CD4-positive, alpha-beta T cell treated with Interleukin-12 subunit alpha and Interleukin-12 subunit beta, for 1 hour (primary cell): Measurements from ENCODE around the gene DNMT3L.
"Not testable (repeated sequence)": the region's sequence is repeated elsewhere in the genome, so short reads cannot be mapped to it uniquely, and the experiment has no call there.

Source experiments
- DNase-seq: peaks from one replicate; pipeline ENCODE4 v3.0.0-alpha.2; 2020

The DNMT3L gene

GRCh38 chr21:44261675-44262295, at the start of gene DNMT3L:
Gene DNMT3L, minus strand, starts transcription at chr21:44261897. Its CDS starts 638 bp downstream, at chr21:44261259.
- no peak for DNase-seq

DNA sequence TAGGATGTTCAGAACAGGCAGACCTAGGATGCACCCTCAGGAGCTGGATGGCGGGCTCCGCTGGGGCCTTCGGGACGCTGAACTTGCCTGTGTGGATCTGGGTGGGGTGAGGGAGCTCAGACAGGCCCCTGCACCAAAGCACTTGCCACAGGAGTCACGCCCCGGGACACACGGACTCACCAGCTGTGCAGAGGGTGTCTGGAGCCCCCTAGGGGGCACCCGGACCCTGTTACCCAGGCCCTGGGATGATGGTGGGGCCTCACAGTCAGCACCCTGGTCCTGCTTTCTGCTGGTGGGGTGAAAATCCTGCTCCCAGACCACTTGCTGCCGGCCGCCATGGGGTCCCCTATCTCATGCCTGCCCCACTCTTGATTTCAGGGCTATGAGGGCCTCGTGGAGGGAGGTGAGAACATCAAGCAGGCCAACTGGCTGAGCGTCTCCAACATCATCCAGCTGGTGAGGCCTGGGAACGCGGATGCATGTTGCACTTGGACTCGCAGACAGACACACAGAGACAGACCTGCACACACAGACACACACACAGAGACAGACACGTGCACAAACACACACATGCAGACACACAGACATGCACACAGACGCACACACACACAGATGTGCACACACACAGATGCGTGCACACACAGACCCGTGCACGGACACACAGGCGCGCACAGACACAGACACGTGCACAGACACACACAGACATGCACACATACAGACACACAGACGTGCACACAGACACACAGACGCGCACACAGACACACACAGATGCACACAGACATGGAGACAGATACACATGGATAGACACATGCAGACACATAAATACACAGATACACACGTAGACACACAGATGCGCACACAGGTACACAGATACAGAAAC, 49.2 kb upstream of the DNMT3L start:
- no peak for DNase-seq

- no peak for DNase-seq
Measured at GRCh38 chr21:44306936-44307704, 45.4 kb upstream of the DNMT3L start.

DNA sequence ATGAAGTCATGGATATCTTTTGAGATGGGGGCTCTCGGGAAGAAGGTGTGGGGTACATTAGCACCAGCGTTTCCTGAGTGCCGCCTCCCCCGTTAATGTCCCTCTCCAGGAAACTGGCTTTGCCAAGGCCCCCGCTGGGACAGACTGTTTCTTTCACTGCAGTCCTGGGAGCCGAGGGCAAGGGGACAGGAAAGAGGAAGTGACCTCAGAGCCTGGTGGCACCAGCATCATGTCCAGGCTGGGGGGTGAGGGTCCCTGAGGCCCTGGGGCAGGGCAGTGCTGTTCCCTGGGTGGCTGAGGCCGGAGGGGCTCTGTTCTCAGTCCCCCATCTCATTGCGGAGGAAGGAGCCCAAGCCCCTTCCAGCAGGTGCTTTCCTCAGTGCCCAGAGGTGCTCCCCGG, 44.0 kb upstream of the DNMT3L start:
- DNase-seq: no peak

GRCh38 chr21:44304877-44305293, 43.2 kb upstream of the DNMT3L start:
- peak; percentile 43 for DNase-seq

DNA sequence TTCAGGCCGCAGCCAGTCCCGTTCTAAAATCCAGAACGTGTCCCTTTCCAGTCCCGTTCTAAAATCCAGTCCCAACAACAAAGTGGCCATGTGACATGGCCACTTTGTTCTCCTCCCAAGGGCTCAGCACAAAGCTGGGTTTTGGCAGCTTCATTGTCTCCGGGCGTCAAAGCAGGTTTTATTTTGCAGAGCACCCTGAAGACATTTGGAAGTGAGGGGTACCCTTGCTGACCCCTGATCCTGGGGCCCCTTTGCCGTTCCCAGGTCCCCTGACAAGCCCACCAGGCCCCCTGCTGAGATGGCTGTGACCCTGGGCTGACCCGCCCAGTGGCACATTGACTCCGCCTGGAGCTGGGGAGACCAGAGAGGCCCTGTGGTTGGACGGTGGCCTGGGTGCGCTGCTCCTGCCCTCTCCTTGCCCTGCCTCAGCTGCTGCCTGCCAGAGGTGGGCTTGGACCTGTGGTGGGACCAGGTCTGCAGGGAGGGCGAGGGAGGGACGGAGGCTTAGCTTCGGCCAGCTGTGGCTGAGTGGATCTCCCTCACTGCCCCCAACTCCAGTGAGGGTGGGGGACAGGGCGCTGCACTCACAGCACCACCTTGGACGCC, 42.4 kb upstream of the DNMT3L start:
- DNase-seq: no peak

GRCh38 chr21:44303490-44303981, 41.8 kb upstream of the DNMT3L start:
- no peak for DNase-seq

DNA sequence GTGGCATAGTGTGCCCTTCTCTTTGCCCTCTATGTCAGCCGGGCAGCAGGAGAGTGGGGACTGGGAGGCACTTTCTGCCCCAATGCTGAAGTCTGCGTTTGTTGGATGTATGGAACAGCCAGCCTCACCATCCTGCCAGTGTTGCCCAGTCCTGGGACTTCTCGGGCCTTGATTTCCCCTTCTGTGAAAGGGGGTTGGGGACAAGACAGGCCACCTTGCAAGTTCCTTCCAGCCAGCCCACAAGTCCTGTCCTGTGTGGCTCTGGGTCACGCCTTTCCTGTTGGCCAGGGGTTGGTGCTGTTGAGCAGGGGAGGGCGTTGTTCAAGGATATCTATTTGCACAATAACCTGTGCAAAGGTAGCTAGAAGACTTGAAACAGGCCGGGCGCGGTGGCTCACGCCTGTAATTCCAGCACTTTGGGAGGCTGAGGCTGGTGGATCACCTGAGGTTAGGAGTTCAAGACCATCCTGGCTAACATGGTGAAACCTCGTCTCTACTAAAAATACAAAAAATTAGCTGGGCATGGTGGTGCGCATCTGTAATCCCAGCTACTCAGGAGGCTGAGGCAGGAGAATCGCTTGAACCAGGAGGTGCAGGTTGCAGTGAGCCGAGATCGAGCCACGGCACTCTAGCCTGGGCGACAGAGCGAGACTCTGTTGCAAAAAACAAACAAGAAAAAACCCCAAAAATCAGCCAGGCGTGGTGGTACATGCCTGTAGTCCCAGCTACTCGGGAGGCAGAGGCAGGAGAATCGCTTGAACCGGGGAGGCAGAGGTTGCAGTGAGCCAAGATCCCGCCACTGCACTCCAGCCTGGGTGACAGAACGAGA, 41.1 kb upstream of the DNMT3L start:
- DNase-seq: not testable (repeated sequence)

GRCh38 chr21:44301961-44302406, 40.3 kb upstream of the DNMT3L start:
- DNase-seq: no peak

GRCh38 chr21:44301141-44301540, 39.4 kb upstream of the DNMT3L start:
- no peak for DNase-seq

DNA sequence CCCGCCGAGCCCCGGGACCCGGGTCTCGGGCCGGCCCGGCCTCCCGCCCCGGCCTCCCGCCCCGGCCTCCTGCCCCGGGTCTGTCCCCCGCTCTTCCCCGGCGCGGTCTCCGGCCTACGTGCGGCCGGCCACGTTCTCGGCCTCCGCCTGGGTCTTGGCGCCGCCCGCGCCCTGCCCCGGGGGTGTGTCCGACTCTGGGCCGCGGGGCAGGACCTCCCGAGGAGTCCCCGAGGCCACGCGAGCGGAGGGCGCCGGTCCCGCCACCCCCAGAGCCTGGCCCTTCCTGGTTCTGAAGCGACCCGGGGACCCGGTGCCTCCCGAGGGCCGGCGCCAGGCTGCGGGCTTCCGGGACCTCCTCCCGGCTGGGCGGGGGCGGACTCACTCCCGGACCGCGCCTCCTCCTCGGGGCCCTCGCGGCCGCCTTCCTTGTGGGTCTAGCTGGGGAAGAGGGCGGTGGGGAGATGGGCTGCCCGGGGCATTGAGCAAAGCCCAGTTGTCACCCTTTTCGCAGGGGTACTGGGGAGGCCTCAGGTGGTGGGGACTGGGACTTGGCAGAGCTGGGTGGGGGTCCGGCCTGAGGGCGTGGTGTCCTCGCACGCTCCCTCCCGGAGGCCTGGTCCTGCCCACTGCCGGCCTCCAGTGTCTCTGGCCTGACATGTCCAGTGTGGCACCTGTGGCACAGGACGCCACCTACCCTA, 38.7 kb upstream of the DNMT3L start:
- DNase-seq: peak; percentile 64

- DNase-seq: peak; percentile 54
Measured at GRCh38 chr21:44299458-44300261, 38.0 kb upstream of the DNMT3L start, which contains the start of gene PFKL. Gene PFKL, plus strand, starts transcription at chr21:44300053. Its CDS starts 53 bp downstream, at chr21:44300106.

DNA sequence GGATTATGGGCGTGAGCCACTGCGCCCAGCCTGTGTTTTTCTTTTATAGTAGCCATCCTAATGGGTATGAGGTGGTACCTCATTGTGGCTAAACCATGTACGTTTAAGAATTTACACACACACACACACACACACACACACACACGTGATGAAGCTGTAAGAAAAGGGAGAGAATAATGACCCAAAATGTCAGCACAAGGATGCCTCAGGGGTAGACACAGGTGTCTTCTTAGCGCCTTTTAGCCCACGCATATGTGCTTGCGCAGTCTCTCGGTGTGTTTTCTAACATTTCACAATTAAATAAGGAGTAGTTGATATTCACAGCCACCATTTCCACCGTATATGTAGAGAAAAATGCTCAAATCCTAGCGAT, 37.4 kb upstream of the DNMT3L start:
- DNase-seq: peak; percentile 34

GRCh38 chr21:44298301-44298700, 36.6 kb upstream of the DNMT3L start:
- no peak for DNase-seq

- peak; percentile 82 for DNase-seq
Measured at GRCh38 chr21:44297525-44298290, 36.0 kb upstream of the DNMT3L start.

- no peak for DNase-seq
Measured at GRCh38 chr21:44296916-44297315, 35.2 kb upstream of the DNMT3L start.

GRCh38 chr21:44296103-44296519, 34.4 kb upstream of the DNMT3L start:
- DNase-seq: no peak

- DNase-seq: no peak
Measured at GRCh38 chr21:44295646-44296045, 33.9 kb upstream of the DNMT3L start.

- no peak for DNase-seq
Measured at GRCh38 chr21:44295163-44295573, 33.5 kb upstream of the DNMT3L start.
